ENCODE data around the gene VMP1. TPM values are rescaled to one million over a fixed set of nuclear protein-coding genes. Genes with fewer than 3 reads are reported as not detected.
A peak's percentile ranks its signal among the peaks of the same experiment; 100 is the strongest.

VMP1 gene
- total and polyA plus RNA-seq, 2 of the 13 experiments (the other 11 are each of a cell fraction or from before 2014, with no cell fraction given): 186 to 271 TPM

DNA sequence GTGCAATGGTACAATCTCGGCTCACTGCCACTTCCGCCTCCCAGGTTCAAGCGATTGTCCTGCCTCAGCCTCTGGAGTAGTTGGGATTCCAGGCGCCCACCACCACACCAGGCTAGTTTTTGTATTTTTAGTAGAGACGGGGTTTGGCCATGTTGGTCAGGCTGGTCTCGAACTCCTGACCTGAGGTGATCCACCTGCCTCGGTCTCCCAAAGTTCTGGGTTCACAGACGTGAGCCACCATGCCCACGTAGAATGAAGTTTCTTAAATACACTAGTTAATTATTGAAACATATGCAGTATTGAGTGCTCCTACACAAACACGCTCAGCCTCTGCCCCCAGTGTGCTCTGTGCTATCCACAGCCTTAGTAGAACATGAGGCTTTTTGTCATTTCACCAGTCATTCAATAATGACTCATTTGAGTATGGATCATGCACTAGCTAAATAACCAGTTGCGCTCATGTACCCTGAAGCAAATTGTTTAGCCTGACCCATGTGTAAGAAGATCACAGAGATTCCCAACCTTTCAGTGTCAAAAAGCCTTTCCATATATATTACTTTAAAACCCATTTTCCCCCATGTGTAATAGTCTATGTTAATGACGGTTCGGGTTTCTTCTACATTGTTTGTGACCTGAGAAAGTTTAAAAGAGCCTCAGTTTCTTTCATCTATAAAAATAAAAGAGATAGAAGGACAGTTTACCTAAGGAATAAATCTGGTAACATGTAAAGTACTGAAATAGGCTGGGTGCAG, 135.6 kb downstream of the VMP1 start (continued):
- TF ChIP-seq, protein P1, sequence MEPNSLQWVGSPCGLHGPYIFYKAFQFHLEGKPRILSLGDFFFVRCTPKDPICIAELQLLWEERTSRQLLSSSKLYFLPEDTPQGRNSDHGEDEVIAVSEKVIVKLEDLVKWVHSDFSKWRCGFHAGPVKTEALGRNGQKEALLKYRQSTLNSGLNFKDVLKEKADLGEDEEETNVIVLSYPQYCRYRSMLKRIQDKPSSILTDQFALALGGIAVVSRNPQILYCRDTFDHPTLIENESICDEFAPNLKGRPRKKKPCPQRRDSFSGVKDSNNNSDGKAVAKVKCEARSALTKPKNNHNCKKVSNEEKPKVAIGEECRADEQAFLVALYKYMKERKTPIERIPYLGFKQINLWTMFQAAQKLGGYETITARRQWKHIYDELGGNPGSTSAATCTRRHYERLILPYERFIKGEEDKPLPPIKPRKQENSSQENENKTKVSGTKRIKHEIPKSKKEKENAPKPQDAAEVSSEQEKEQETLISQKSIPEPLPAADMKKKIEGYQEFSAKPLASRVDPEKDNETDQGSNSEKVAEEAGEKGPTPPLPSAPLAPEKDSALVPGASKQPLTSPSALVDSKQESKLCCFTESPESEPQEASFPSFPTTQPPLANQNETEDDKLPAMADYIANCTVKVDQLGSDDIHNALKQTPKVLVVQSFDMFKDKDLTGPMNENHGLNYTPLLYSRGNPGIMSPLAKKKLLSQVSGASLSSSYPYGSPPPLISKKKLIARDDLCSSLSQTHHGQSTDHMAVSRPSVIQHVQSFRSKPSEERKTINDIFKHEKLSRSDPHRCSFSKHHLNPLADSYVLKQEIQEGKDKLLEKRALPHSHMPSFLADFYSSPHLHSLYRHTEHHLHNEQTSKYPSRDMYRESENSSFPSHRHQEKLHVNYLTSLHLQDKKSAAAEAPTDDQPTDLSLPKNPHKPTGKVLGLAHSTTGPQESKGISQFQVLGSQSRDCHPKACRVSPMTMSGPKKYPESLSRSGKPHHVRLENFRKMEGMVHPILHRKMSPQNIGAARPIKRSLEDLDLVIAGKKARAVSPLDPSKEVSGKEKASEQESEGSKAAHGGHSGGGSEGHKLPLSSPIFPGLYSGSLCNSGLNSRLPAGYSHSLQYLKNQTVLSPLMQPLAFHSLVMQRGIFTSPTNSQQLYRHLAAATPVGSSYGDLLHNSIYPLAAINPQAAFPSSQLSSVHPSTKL (CRISPR knock-in tag; IDR thresholded peaks at IDR 0.05): no peak; the same call in 1 of the 2 replicates
- TF ChIP-seq FOXK1 (CRISPR knock-in tag; IDR thresholded peaks at IDR 0.05; ENCODE audit: borderline replicate concordance, low read depth): peak; percentile 17; the same call in 1 of the 2 replicates
- 0 out of 2 replicates have a peak, but pooled peaks have one; percentile 42 for TF ChIP-seq ATRX (CRISPR knock-in tag; IDR thresholded peaks at IDR 0.05; ENCODE audit: borderline replicate concordance)
- no peak for TF ChIP-seq CEBPB (IDR thresholded peaks at IDR 0.05; ENCODE audit: borderline replicate concordance, low read depth, low read length)
- TF ChIP-seq MBD4 (IDR thresholded peaks at IDR 0.05; ENCODE audit: borderline replicate concordance, low read length): peak; percentile 98
- peak; percentile 52 for TF ChIP-seq JARID2 (CRISPR knock-in tag; IDR thresholded peaks at IDR 0.05; ENCODE audit: insufficient replicate concordance)
- TF ChIP-seq ZMAT3 (CRISPR knock-in tag; conservative IDR thresholded peaks at IDR 0.05): no peak
- TF ChIP-seq ZNF850 (CRISPR knock-in tag; conservative IDR thresholded peaks at IDR 0.05): no peak
- TF ChIP-seq HNRNPUL1 (IDR thresholded peaks at IDR 0.05; ENCODE audit: low read depth, low read length): no peak
- no peak for TF ChIP-seq SP1 (IDR thresholded peaks at IDR 0.05)
- TF ChIP-seq SP1 (CRISPR knock-in tag; IDR thresholded peaks at IDR 0.05): no peak
- TF ChIP-seq CHD2 (IDR thresholded peaks at IDR 0.05; ENCODE audit: low read depth, low read length): peak; percentile 9
- TF ChIP-seq PHF20 (CRISPR knock-in tag; IDR thresholded peaks at IDR 0.05): no peak
- TF ChIP-seq ZNF749 (CRISPR knock-in tag; IDR thresholded peaks at IDR 0.05; ENCODE audit: borderline replicate concordance): peak; percentile 89
- no peak for TF ChIP-seq NAIF1 (CRISPR knock-in tag; IDR thresholded peaks at IDR 0.05; ENCODE audit: borderline replicate concordance)
- TF ChIP-seq NPAS2 (CRISPR knock-in tag; IDR thresholded peaks at IDR 0.05; ENCODE audit: borderline replicate concordance): no peak
- no peak for TF ChIP-seq ZNF337 (CRISPR knock-in tag; IDR thresholded peaks at IDR 0.05; ENCODE audit: borderline replicate concordance, low read depth)
- 0 out of 2 replicates have a peak, but pooled peaks have one; percentile 68 for TF ChIP-seq ZFP36L2 (CRISPR knock-in tag; IDR thresholded peaks at IDR 0.05)
- TF ChIP-seq ZNF564 (CRISPR knock-in tag; IDR thresholded peaks at IDR 0.05): no peak; the same call in 1 of the 2 replicates
- TF ChIP-seq, protein P2, sequence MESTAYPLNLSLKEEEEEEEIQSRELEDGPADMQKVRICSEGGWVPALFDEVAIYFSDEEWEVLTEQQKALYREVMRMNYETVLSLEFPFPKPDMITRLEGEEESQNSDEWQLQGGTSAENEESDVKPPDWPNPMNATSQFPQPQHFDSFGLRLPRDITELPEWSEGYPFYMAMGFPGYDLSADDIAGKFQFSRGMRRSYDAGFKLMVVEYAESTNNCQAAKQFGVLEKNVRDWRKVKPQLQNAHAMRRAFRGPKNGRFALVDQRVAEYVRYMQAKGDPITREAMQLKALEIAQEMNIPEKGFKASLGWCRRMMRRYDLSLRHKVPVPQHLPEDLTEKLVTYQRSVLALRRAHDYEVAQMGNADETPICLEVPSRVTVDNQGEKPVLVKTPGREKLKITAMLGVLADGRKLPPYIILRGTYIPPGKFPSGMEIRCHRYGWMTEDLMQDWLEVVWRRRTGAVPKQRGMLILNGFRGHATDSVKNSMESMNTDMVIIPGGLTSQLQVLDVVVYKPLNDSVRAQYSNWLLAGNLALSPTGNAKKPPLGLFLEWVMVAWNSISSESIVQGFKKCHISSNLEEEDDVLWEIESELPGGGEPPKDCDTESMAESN (CRISPR knock-in tag; conservative IDR thresholded peaks at IDR 0.05): peak; percentile 92
- TF ChIP-seq ARNT2 (CRISPR knock-in tag; IDR thresholded peaks at IDR 0.05; ENCODE audit: low read depth): peak; percentile 86
- TF ChIP-seq TBL1XR1 (IDR thresholded peaks at IDR 0.05; ENCODE audit: borderline replicate concordance, low read length, partially characterized antibody): peak; percentile 45
